ENCODE data around the gene ZFHX3.

- TF ChIP-seq CTCF (IDR thresholded peaks at IDR 0.05; ENCODE audit: poor library complexity, severe bottlenecking) (no peak), EP300 (conservative IDR thresholded peaks at IDR 0.05; ENCODE audit: poor library complexity, severe bottlenecking) (no peak), POLR2AphosphoS5 (IDR thresholded peaks at IDR 0.05) (no peak), REST (IDR thresholded peaks at IDR 0.05; ENCODE audit: borderline replicate concordance) (no peak), EZH2 (IDR thresholded peaks at IDR 0.05; ENCODE audit: borderline replicate concordance, insufficient read depth, low read length, poor library complexity, severe bottlenecking) (no peak), RAD21 (conservative IDR thresholded peaks at IDR 0.05) (no peak), TAF1 (IDR thresholded peaks at IDR 0.05; ENCODE audit: low read depth) (no peak)
Measured at GRCh38 chr16:72854267-72854959, 193.5 kb downstream of the ZFHX3 start.

All from neural cell (in vitro differentiated cells).